Subcutaneous adipose tissue (tissue), 4 donors: ENCODE results near the gene BARX2. TPM values are rescaled to one million over a fixed set of nuclear protein-coding genes. Genes with fewer than 3 reads are reported as not detected.

ENCODE experiments used
- CTCF ChIP-seq: fragments of 450-650 bp; IDR thresholded peaks from one replicate; pipeline ENCODE4 v1.5.1; 2016; ENCODE audit warnings: low read depth, mild to moderate bottlenecking, control low read depth, antibody characterized with exemption, moderate library complexity
- total RNA-seq, 4 donors: library from RNA; depleted of rRNA; stranded (reverse); fragments of >200 nt; gene quantifications; one replicate each; pipeline ENCODE4 v1.1.0, GENCODE V29; 2016

The BARX2 gene
- total RNA-seq, 4 donors from 2014 or later = not detected

- no peak for TF ChIP-seq CTCF
These were observed 1.2 kb downstream of the BARX2 start for GRCh38 chr11:129376658-129377341.

GRCh38 chr11:129377739-129378138 lies 2.1 kb downstream of the BARX2 start:
- no peak for TF ChIP-seq CTCF

- TF ChIP-seq CTCF = no peak
These were observed 4.8 kb downstream of the BARX2 start for GRCh38 chr11:129380413-129380812.

GRCh38 chr11:129382583-129382982 lies 6.9 kb downstream of the BARX2 start:
- no peak for TF ChIP-seq CTCF

GRCh38 chr11:129383060-129383459 lies 7.4 kb downstream of the BARX2 start:
- no peak for TF ChIP-seq CTCF

GRCh38 chr11:129383502-129383901 lies 7.9 kb downstream of the BARX2 start:
- no peak for TF ChIP-seq CTCF

- no peak for TF ChIP-seq CTCF
These were observed 8.8 kb downstream of the BARX2 start for GRCh38 chr11:129384415-129384814.
